ENCODE data around the gene INTS11.

The INTS11 gene

GRCh38 chr1:1343811-1344421 lies 19.5 kb upstream of the INTS11 start:
- no peak overlapping the region for H3K4me3 ChIP-seq (ENCODE audit: low read depth, low read length)
- no peak for DNase-seq (ENCODE audit: low read depth, low spot score)
- TF ChIP-seq CTCF (IDR thresholded peaks at IDR 0.05; ENCODE audit: low read depth, low read length): no peak
- in situ Hi-C loops (cut with HindIII; ENCODE audit: low sequenced_read_pairs): no loop called here

GRCh38 chr1:1342584-1343115 lies 18.2 kb upstream of the INTS11 start:
- TF ChIP-seq CTCF (IDR thresholded peaks at IDR 0.05; ENCODE audit: low read depth, low read length): no peak
- in situ Hi-C loops (cut with HindIII; ENCODE audit: low sequenced_read_pairs): no loop called here
- no peak overlapping the region for H3K4me3 ChIP-seq (ENCODE audit: low read depth, low read length)
- DNase-seq (ENCODE audit: low read depth, low spot score): no peak

GRCh38 chr1:1342061-1342562 lies 17.7 kb upstream of the INTS11 start:
- no peak overlapping the region for H3K4me3 ChIP-seq (ENCODE audit: low read depth, low read length)
- in situ Hi-C loops (cut with HindIII; ENCODE audit: low sequenced_read_pairs): no loop called here
- no peak for TF ChIP-seq CTCF (IDR thresholded peaks at IDR 0.05; ENCODE audit: low read depth, low read length)
- DNase-seq (ENCODE audit: low read depth, low spot score): no peak

GRCh38 chr1:1341549-1342021 lies 17.1 kb upstream of the INTS11 start:
- TF ChIP-seq CTCF (IDR thresholded peaks at IDR 0.05; ENCODE audit: low read depth, low read length): no peak
- H3K4me3 ChIP-seq (ENCODE audit: low read depth, low read length): no peak overlapping the region
- in situ Hi-C loops (cut with HindIII; ENCODE audit: low sequenced_read_pairs): no loop called here
- no peak for DNase-seq (ENCODE audit: low read depth, low spot score)

- in situ Hi-C loops (cut with HindIII; ENCODE audit: low sequenced_read_pairs): no loop called here
- DNase-seq (ENCODE audit: low read depth, low spot score): no peak
- no peak overlapping the region for H3K4me3 ChIP-seq (ENCODE audit: low read depth, low read length)
- no peak for TF ChIP-seq CTCF (IDR thresholded peaks at IDR 0.05; ENCODE audit: low read depth, low read length)
Measured at GRCh38 chr1:1340791-1341548, 16.5 kb upstream of the INTS11 start.

- TF ChIP-seq CTCF (IDR thresholded peaks at IDR 0.05; ENCODE audit: low read depth, low read length): no peak
- H3K4me3 ChIP-seq (ENCODE audit: low read depth, low read length): no peak overlapping the region
- DNase-seq (ENCODE audit: low read depth, low spot score): no peak
- in situ Hi-C loops (cut with HindIII; ENCODE audit: low sequenced_read_pairs): no loop called here
Measured at GRCh38 chr1:1340185-1340584, 15.7 kb upstream of the INTS11 start.
